Neural cell (in vitro differentiated cells): ENCODE results near the gene CA5A.

Experiments used
- EP300 ChIP-seq: fragments of 450-650 bp; conservative IDR thresholded peaks from 2 replicates; pipeline ENCODE4 v1.6.1; 2014; ENCODE audit warnings: antibody characterized with exemption, mild to moderate bottlenecking, moderate library complexity; ENCODE audit not compliant: poor library complexity, severe bottlenecking
- EZH2 ChIP-seq: fragments of 200-600, 300-800 bp; shearing (Covaris generic), sonication (generic); IDR thresholded peaks from 2 replicates; pipeline ENCODE4 v1.6.1; 2014; ENCODE audit warnings: antibody characterized with exemption, low read length, borderline replicate concordance, mild to moderate bottlenecking; ENCODE audit not compliant: insufficient read depth, poor library complexity, severe bottlenecking
- MXI1 ChIP-seq: fragments of 450-650 bp; conservative IDR thresholded peaks from 2 replicates; pipeline ENCODE4 v1.6.1; 2014; ENCODE audit warnings: antibody characterized with exemption, mild to moderate bottlenecking; ENCODE audit not compliant: poor library complexity, severe bottlenecking
- POLR2AphosphoS5 ChIP-seq: IDR thresholded peaks from 2 replicates; pipeline ENCODE4 v1.6.1; 2012
- RAD21 ChIP-seq: fragments of 450-650 bp; conservative IDR thresholded peaks from 2 replicates; pipeline ENCODE4 v1.6.1; 2014; ENCODE audit warnings: antibody characterized with exemption, mild to moderate bottlenecking, moderate library complexity
- TAF1 ChIP-seq: IDR thresholded peaks from 2 replicates; pipeline ENCODE4 v1.6.1; 2012; ENCODE audit warnings: low read depth
- TF ChIP-seq, protein P1 (sequence below): fragments of 450-650 bp; IDR thresholded peaks from 2 replicates; pipeline ENCODE4 v1.5.1; 2014; ENCODE audit warnings: antibody characterized with exemption, mild to moderate bottlenecking, moderate library complexity; ENCODE audit not compliant: poor library complexity, severe bottlenecking
- TF ChIP-seq, protein P2 (sequence below): IDR thresholded peaks from 2 replicates; pipeline ENCODE4 v1.6.1; 2012; ENCODE audit warnings: borderline replicate concordance

GRCh38 chr16:87895641-87896141 is 40.6 kb downstream of the CA5A start:
- TF ChIP-seq EZH2 (no peak), POLR2AphosphoS5 (no peak), MXI1 (no peak), EP300 (no peak), TAF1 (no peak), RAD21 (no peak)
- TF ChIP-seq, protein P1, sequence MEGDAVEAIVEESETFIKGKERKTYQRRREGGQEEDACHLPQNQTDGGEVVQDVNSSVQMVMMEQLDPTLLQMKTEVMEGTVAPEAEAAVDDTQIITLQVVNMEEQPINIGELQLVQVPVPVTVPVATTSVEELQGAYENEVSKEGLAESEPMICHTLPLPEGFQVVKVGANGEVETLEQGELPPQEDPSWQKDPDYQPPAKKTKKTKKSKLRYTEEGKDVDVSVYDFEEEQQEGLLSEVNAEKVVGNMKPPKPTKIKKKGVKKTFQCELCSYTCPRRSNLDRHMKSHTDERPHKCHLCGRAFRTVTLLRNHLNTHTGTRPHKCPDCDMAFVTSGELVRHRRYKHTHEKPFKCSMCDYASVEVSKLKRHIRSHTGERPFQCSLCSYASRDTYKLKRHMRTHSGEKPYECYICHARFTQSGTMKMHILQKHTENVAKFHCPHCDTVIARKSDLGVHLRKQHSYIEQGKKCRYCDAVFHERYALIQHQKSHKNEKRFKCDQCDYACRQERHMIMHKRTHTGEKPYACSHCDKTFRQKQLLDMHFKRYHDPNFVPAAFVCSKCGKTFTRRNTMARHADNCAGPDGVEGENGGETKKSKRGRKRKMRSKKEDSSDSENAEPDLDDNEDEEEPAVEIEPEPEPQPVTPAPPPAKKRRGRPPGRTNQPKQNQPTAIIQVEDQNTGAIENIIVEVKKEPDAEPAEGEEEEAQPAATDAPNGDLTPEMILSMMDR: no peak
- TF ChIP-seq, protein P2, sequence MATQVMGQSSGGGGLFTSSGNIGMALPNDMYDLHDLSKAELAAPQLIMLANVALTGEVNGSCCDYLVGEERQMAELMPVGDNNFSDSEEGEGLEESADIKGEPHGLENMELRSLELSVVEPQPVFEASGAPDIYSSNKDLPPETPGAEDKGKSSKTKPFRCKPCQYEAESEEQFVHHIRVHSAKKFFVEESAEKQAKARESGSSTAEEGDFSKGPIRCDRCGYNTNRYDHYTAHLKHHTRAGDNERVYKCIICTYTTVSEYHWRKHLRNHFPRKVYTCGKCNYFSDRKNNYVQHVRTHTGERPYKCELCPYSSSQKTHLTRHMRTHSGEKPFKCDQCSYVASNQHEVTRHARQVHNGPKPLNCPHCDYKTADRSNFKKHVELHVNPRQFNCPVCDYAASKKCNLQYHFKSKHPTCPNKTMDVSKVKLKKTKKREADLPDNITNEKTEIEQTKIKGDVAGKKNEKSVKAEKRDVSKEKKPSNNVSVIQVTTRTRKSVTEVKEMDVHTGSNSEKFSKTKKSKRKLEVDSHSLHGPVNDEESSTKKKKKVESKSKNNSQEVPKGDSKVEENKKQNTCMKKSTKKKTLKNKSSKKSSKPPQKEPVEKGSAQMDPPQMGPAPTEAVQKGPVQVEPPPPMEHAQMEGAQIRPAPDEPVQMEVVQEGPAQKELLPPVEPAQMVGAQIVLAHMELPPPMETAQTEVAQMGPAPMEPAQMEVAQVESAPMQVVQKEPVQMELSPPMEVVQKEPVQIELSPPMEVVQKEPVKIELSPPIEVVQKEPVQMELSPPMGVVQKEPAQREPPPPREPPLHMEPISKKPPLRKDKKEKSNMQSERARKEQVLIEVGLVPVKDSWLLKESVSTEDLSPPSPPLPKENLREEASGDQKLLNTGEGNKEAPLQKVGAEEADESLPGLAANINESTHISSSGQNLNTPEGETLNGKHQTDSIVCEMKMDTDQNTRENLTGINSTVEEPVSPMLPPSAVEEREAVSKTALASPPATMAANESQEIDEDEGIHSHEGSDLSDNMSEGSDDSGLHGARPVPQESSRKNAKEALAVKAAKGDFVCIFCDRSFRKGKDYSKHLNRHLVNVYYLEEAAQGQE: no peak
